ENCODE measurements around the gene GATA5.
"Not testable (repeated sequence)": the region's sequence is repeated elsewhere in the genome, so short reads cannot be mapped to it uniquely, and the experiment has no call there.

GATA5 gene

GRCh38 chr20:62493886-62494285, 18.1 kb upstream of the GATA5 start:
- no peak overlapping the region for H3K4me2 ChIP-seq (ENCODE audit: low read length)
- no peaks in the 10 kb centered on the region for H3K4me1 ChIP-seq
- TF ChIP-seq CTCF (IDR thresholded peaks at IDR 0.05): no peak
- no peaks in the 10 kb centered on the region for H3K27me3 ChIP-seq (ENCODE audit: control insufficient read depth, insufficient read depth, low read length)
- H3K4me3 ChIP-seq (ENCODE audit: low read depth, low read length): no peak overlapping the region
- H3K9me3 ChIP-seq (ENCODE audit: control insufficient read depth, low read length): no peaks in the 10 kb centered on the region
- H2AFZ ChIP-seq: no peak overlapping the region
- H3K79me2 ChIP-seq: no peaks in the 10 kb centered on the region
- no peak overlapping the region for H3K27ac ChIP-seq
- no peak overlapping the region for H3K9ac ChIP-seq
- H3K36me3 ChIP-seq (ENCODE audit: control insufficient read depth, insufficient read depth, low read length): no peaks in the 10 kb centered on the region

- Histone ChIP-seq H3K4me3 (ENCODE audit: low read depth, low read length) (no peak overlapping the region), H3K36me3 (ENCODE audit: control insufficient read depth, insufficient read depth, low read length) (no peaks in the 10 kb centered on the region), H3K79me2 (no peaks in the 10 kb centered on the region), H2AFZ (no peak overlapping the region), H3K27ac (no peak overlapping the region), H3K9ac (no peak overlapping the region), H3K4me1 (no peaks in the 10 kb centered on the region), H3K9me3 (ENCODE audit: control insufficient read depth, low read length) (no peaks in the 10 kb centered on the region), H3K4me2 (ENCODE audit: low read length) (no peak overlapping the region), H3K27me3 (ENCODE audit: control insufficient read depth, insufficient read depth, low read length) (no peaks in the 10 kb centered on the region)
- TF ChIP-seq CTCF (IDR thresholded peaks at IDR 0.05): no peak
Measured at GRCh38 chr20:62493253-62493885, 17.6 kb upstream of the GATA5 start.

- H3K9me3 ChIP-seq (ENCODE audit: control insufficient read depth, low read length): no peaks in the 10 kb centered on the region
- no peaks in the 10 kb centered on the region for H3K36me3 ChIP-seq (ENCODE audit: control insufficient read depth, insufficient read depth, low read length)
- H3K9ac ChIP-seq: no peak overlapping the region
- H3K27me3 ChIP-seq (ENCODE audit: control insufficient read depth, insufficient read depth, low read length): no peaks in the 10 kb centered on the region
- no peak overlapping the region for H3K4me2 ChIP-seq (ENCODE audit: low read length)
- no peak overlapping the region for H2AFZ ChIP-seq
- no peak overlapping the region for H3K4me3 ChIP-seq (ENCODE audit: low read depth, low read length)
- H3K4me1 ChIP-seq: no peaks in the 10 kb centered on the region
- no peak for TF ChIP-seq CTCF (IDR thresholded peaks at IDR 0.05)
- no peak overlapping the region for H3K27ac ChIP-seq
- H3K79me2 ChIP-seq: no peaks in the 10 kb centered on the region
Measured at GRCh38 chr20:62492711-62493110, 16.9 kb upstream of the GATA5 start.

GRCh38 chr20:62490783-62491182, 15.0 kb upstream of the GATA5 start:
- not testable (repeated sequence) for H3K4me1 ChIP-seq, H3K9ac ChIP-seq

GRCh38 chr20:62489932-62490263, 14.1 kb upstream of the GATA5 start:
- Histone ChIP-seq H3K79me2 (no peaks in the 10 kb centered on the region), H2AFZ (no peak overlapping the region), H3K9ac (no peak overlapping the region), H3K4me3 (ENCODE audit: low read depth, low read length) (no peak overlapping the region), H3K9me3 (ENCODE audit: control insufficient read depth, low read length) (no peaks in the 10 kb centered on the region), H3K4me1 (no peaks in the 10 kb centered on the region), H3K27me3 (ENCODE audit: control insufficient read depth, insufficient read depth, low read length) (no peaks in the 10 kb centered on the region), H3K4me2 (ENCODE audit: low read length) (no peak overlapping the region), H3K27ac (no peak overlapping the region), H3K36me3 (ENCODE audit: control insufficient read depth, insufficient read depth, low read length) (no peaks in the 10 kb centered on the region)
- no peak for TF ChIP-seq CTCF (IDR thresholded peaks at IDR 0.05)

More at GRCh38 chr20:62490783-62491182, 15.0 kb upstream of the GATA5 start:
- not testable (repeated sequence) for H3K36me3 ChIP-seq (ENCODE audit: control insufficient read depth, insufficient read depth, low read length); H3K9me3 ChIP-seq (ENCODE audit: control insufficient read depth, low read length); H2AFZ ChIP-seq; H3K27ac ChIP-seq; H3K4me2 ChIP-seq (ENCODE audit: low read length); H3K79me2 ChIP-seq; H3K4me3 ChIP-seq (ENCODE audit: low read depth, low read length); H3K27me3 ChIP-seq (ENCODE audit: control insufficient read depth, insufficient read depth, low read length)
